SJSA1 (cell line): ENCODE measurements around the gene DNAH14. TPM values are rescaled to one million over a fixed set of nuclear protein-coding genes. Genes with fewer than 3 reads are reported as not detected.
"Not testable (repeated sequence)": the region's sequence is repeated elsewhere in the genome, so short reads cannot be mapped to it uniquely, and the experiment has no call there.

ENCODE experiments used
- DNase-seq, 2 experiments: peaks; one replicate each; pipeline ENCODE4 v3.0.0-alpha.2; 2015 to 2020; ENCODE audit warnings: low spot score in 2 of 2, low read depth in 1 of 2
- H3K27ac ChIP-seq: fragments of 250-450 bp; sonication (Bioruptor Pico); 2 replicates; pipeline ENCODE4 v1.5.1; 2020; ENCODE audit warnings: mild to moderate bottlenecking, moderate library complexity
- H3K27me3 ChIP-seq: fragments of 250-450 bp; sonication (Bioruptor Pico); replicated peaks from 2 replicates; pipeline ENCODE4 v1.5.1; 2020; ENCODE audit warnings: mild to moderate bottlenecking, moderate library complexity
- H3K36me3 ChIP-seq: fragments of 250-450 bp; sonication (Bioruptor Pico); 2 replicates; pipeline ENCODE4 v1.5.1; 2020; ENCODE audit warnings: mild to moderate bottlenecking
- H3K4me1 ChIP-seq: fragments of 250-450 bp; sonication (Bioruptor Pico); replicated peaks from 2 replicates; pipeline ENCODE4 v1.6.1; 2021; ENCODE audit warnings: mild to moderate bottlenecking
- H3K4me3 ChIP-seq: fragments of 250-450 bp; sonication (Bioruptor Pico); 2 replicates; pipeline ENCODE4 v1.5.1; 2020; ENCODE audit warnings: mild to moderate bottlenecking
- H3K9me3 ChIP-seq: fragments of 250-450 bp; sonication (Bioruptor Pico); replicated peaks from 2 replicates; pipeline ENCODE4 v1.5.1; 2020; ENCODE audit warnings: mild to moderate bottlenecking
- total RNA-seq: library from RNA; depleted of rRNA; stranded (reverse); fragments of >200 nt; shearing (Covaris generic); gene quantifications from 2 replicates; pipeline ENCODE4 v1.2.3, GENCODE V29; 2014

The DNAH14 gene
- total RNA-seq, 1 experiment from 2014 or later = 51.7 TPM

DNA sequence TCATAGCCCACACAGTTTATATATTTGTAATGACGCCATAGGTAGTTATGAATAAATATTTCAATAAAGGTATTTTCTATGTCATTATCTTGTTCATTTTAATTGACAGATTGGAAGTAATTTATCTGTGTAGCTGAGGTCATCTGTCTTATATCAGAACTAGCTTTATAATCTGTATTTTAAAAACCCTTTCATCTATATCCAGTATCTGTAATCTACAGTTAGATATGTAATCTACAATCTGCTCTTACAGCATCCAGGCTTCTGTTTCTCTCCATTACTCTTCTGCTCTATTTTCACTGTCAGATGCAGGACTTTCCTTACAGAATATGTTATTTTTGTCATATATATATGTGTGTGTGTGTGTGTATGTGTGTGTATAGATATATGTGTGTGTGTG is 360.8 kb downstream of the DNAH14 start:
- H3K27me3 ChIP-seq = no peaks in the 10 kb centered on the region
- no peaks in the 10 kb centered on the region; the same call in 1 of the 2 replicates for H3K9me3 ChIP-seq
- no peak overlapping the region for H3K4me3 ChIP-seq
- H3K27ac ChIP-seq = no peak overlapping the region
- no peaks in the 10 kb centered on the region for H3K36me3 ChIP-seq
- H3K4me1 ChIP-seq = no peaks in the 10 kb centered on the region
- DNase-seq = no peak

DNA sequence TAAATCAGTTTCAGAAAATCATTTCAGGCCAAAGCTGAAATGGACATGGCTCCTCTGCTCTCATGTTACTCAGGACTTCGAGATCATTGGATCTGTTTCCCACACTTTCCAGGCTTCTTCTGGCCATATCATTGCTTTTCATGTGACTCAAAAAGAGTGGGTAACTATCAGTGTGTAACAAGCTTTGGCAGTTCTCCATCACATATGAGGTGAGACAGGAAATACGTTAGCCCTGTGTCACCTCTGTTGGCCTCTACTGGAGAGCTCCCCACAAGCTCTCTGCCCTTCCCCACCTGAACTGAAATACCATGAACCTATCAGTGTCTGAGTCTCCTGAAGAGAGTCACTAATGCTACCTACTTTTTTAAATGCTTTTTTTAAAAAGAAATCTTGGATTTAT is 370.1 kb downstream of the DNAH14 start:
- Histone ChIP-seq H3K27ac (no peak overlapping the region), H3K4me1 (no peaks in the 10 kb centered on the region), H3K9me3 (no peaks in the 10 kb centered on the region), H3K27me3 (no peaks in the 10 kb centered on the region), H3K36me3 (no peaks in the 10 kb centered on the region), H3K4me3 (no peak overlapping the region)
- no peak for DNase-seq

DNA sequence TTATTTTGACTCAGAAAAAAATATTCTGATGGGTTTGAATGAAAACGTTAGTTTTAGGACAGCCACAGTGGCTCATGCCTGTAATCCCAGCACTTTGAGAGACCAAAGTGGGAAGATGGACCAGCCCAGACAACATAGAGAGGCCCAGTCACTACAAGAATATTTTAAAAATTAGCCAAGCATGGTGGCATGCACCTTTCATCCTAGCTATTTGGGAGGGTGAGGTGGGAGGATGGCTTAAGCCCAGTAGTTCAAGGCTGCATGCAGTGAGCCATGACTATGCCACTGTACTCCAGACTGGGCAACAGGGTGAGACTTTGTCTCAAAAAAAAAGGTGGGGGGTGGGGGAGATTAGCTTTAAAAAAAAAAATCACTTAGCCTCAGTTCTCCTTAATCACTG is 370.9 kb downstream of the DNAH14 start:
- no peak for DNase-seq
- no peaks in the 10 kb centered on the region for H3K9me3 ChIP-seq
- H3K4me1 ChIP-seq = no peaks in the 10 kb centered on the region
- no peak overlapping the region for H3K4me3 ChIP-seq
- no peaks in the 10 kb centered on the region for H3K36me3 ChIP-seq
- no peaks in the 10 kb centered on the region for H3K27me3 ChIP-seq
- no peak overlapping the region for H3K27ac ChIP-seq

DNA sequence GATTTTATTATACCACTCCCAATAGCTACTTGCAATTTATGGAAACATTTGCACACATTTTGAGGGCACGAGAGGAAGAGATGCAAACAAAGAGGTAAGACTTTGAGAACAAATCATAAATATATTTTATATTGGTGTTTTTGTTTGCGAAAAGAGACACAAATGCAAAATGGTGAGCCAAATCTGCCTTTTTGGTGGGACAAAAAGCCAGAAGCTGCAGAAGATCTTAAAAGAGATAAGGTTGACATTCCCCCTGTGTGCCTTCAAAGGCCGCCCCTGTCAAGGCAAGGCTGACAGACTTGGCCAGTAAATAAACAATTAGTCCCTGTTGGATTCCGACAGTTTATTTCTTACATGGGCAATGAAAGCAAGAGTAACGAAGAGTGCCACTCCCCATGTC is 375.5 kb downstream of the DNAH14 start:
- Histone ChIP-seq H3K4me1 (no peaks in the 10 kb centered on the region), H3K4me3 (no peak overlapping the region), H3K36me3 (no peaks in the 10 kb centered on the region), H3K27me3 (no peaks in the 10 kb centered on the region; the same call in 1 of the 2 replicates), H3K9me3 (no peaks in the 10 kb centered on the region), H3K27ac (no peak overlapping the region)
- no peak for DNase-seq

DNA sequence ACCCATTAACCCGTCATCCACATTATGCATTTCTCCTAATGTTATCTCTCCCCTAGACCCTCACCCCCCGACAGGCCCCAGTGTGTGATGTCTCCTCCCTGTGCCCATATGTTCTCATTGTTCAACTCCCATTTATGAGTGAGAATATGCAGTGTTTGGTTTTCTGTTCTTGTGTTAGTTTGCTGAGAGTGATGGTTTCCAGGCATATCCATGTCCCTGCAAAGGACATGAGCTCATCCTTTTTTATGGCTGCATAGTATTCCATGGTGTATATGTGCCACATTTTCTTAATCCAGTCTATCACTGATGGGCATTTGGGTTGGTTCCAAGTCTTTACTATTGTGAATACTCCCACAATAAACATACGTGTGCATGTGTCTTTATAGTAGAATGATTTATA is 381.1 kb downstream of the DNAH14 start:
- not testable (repeated sequence) for H3K27me3 ChIP-seq, H3K4me1 ChIP-seq, H3K27ac ChIP-seq, H3K4me3 ChIP-seq, H3K36me3 ChIP-seq, DNase-seq, H3K9me3 ChIP-seq

DNA sequence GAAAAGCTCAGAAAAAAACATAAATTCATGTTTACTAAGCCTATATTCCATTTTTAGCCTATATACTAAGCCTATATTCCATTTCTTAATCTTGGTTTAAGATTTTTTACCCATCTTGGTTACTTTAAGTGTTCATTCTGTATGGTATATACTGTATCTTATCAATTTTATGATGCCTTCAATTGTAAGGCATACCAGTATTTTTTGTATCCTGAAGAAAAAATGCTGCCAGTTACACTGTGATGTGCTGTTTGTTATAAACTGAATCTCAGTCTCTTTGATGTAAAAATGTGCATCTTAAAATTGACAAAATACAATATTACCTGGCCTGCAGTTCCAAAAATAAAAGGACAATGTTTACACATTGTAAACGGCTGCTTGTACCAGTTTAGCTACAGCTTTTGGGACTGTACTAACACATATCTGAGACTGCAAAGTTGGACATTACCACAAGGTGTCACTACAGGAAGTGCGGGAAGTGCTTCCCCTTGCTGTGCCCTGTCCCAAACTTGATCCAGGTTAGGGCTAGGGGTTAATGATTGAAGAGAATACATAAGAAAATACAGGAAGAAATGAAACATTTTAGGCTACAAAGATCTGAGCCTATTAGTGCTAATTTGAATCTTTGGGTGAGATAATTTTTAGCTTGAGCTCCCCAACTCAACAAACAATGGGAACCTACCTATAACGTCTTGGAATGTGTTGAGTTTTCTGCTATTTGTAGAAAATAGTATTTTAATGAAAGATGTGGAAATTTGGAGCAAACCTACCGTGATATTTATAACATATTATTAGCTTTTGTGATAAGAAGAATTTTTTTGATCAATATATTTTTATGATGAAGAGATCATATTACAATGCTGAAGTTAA is 389.5 kb downstream of the DNAH14 start:
- no peak overlapping the region for H3K27ac ChIP-seq
- no peaks in the 10 kb centered on the region; the same call in 1 of the 2 replicates for H3K27me3 ChIP-seq
- no peak overlapping the region for H3K4me3 ChIP-seq
- peak in 1 of 2 experiments; percentile 13 for DNase-seq
- no peaks in the 10 kb centered on the region for H3K4me1 ChIP-seq
- H3K9me3 ChIP-seq = no peaks in the 10 kb centered on the region
- no peaks in the 10 kb centered on the region for H3K36me3 ChIP-seq

DNA sequence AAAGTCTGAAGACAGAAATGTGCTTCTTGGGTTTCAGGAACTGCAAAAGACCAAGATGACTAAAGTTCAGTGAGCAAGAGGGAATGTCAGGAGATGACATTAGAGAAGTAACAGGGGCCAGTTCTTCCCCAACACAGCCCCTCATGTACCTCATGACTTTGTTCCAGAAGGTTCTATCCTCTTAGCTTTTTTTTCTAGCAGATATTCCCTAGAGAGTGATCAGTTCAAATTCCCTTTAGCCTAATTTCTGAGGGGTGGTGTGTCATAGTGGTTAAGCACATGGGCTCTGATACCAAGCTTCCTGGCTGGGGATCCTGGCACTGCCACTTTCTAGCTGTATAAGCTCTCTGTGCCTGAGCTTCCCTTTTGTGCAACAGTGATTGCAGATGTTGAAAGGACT is 390.4 kb downstream of the DNAH14 start:
- H3K4me1 ChIP-seq = no peaks in the 10 kb centered on the region
- DNase-seq = no peak
- H3K36me3 ChIP-seq = no peaks in the 10 kb centered on the region
- no peaks in the 10 kb centered on the region for H3K9me3 ChIP-seq
- no peaks in the 10 kb centered on the region; the same call in 1 of the 2 replicates for H3K27me3 ChIP-seq
- H3K27ac ChIP-seq = no peak overlapping the region
- H3K4me3 ChIP-seq = no peak overlapping the region

DNA sequence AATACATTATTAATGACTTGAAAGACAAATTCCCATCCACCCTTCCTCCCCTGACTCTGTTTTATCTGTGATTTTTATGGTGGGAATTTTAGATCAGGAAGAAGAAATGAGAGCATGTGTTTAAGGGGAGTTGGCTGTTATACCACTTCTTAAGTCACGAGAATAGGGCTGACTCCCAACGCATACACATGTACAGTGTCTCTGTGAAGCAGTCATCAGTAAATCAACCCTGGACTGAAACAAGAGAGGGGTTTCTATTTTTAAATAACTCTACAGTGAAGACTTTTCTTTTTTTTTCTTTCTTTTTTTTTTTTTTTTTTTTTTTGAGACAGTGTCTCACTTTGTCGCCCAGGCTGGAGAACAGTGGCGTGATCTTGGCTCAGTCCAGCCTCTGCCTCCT is 392.3 kb downstream of the DNAH14 start:
- H3K27me3 ChIP-seq = no peaks in the 10 kb centered on the region; the same call in 1 of the 2 replicates
- no peaks in the 10 kb centered on the region for H3K36me3 ChIP-seq
- DNase-seq = no peak
- no peak overlapping the region for H3K27ac ChIP-seq
- H3K9me3 ChIP-seq = no peaks in the 10 kb centered on the region
- no peak overlapping the region for H3K4me3 ChIP-seq
- H3K4me1 ChIP-seq = no peaks in the 10 kb centered on the region

DNA sequence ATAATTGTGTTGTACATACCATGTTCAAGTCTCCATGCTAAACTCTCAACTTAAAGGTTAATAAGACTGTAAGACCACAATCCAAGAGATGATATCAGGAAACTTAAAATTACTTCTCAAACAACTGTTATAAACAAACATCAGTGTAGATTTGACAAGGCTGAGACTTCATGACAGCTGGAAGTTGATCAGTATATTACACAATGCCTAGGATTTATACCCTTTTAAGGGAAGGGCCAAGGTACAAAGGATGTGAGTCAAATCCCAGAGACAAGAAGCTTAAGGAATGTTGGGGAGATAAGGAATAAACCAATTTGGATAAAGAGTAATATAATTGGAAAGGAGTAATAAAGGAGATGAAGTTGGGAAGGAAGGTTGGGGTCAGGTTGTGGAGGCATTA is 399.6 kb downstream of the DNAH14 start:
- Histone ChIP-seq H3K4me1 (no peaks in the 10 kb centered on the region), H3K36me3 (no peaks in the 10 kb centered on the region), H3K4me3 (no peak overlapping the region), H3K27me3 (no peaks in the 10 kb centered on the region; the same call in 1 of the 2 replicates), H3K9me3 (no peaks in the 10 kb centered on the region), H3K27ac (no peak overlapping the region)
- DNase-seq = no peak

DNA sequence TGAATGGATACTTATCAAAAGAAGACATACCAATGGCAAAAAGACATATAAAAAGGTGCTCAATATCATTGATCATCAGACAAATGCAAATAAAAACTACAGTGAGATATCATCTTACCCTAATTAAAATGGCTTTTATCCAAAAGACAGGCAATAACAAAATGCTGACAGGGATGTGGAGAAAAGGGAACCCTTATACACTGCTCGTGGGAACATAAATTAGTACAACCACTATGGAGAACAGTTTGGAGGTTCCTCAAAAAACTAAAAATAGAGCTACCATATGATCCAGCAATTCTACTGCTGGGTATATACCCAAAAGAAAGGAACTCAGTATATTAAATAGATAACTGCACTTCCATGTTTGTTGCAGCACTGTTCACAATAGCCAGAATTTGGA is 400.5 kb downstream of the DNAH14 start:
- not testable (repeated sequence) for H3K9me3 ChIP-seq, H3K27ac ChIP-seq, H3K36me3 ChIP-seq, H3K4me1 ChIP-seq, DNase-seq, H3K27me3 ChIP-seq, H3K4me3 ChIP-seq

DNA sequence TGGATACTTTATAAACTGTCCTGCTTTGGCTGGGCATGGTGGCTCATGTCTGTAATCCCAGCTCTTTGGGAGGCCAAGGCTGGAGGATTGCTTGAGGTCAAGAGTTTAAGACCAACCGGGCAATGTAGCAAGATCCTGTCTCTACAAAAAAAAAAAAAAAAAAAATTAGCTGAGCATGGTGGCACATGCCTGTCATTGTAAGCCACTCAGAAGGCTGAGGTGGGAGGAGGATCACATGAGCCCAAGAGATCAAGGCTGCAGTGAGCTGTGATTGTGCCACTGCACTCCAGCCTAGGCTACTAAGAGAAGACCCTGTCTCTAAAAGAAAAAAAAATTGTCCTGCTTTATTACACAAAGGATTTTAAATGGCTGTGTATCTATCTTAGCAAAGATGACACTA is 403.2 kb downstream of the DNAH14 start:
- H3K27ac ChIP-seq = no peak overlapping the region
- DNase-seq = no peak
- no peaks in the 10 kb centered on the region for H3K27me3 ChIP-seq
- H3K4me3 ChIP-seq = no peak overlapping the region
- H3K9me3 ChIP-seq = no peaks in the 10 kb centered on the region
- no peaks in the 10 kb centered on the region for H3K36me3 ChIP-seq
- H3K4me1 ChIP-seq = no peaks in the 10 kb centered on the region

DNA sequence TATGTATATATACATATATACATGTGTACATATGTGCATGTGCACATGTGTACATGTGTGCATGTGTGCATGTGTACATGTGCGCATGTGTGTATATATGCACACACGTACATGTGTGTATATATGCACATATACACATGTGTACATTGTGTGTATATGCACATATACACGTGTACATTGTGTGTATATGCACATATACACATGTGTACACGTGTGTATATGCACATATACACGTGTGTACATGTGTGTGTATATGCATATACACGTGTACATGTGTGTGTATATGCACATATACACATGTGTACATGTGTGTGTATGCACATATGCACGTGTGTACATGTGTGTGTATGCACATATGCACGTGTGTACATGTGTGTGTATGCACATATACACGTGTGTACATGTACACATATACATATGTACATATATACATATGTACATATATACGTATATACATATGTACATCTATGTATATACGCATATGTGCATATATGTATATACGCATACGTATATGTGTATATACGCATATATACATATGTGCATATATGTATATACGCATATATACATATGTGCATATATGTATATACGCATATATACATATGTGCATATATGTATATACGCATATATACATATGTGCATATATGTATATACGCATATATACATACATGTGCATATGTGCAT is 405.8 kb downstream of the DNAH14 start:
- not testable (repeated sequence) for H3K4me1 ChIP-seq, H3K9me3 ChIP-seq, H3K4me3 ChIP-seq, DNase-seq, H3K27ac ChIP-seq, H3K27me3 ChIP-seq, H3K36me3 ChIP-seq

DNA sequence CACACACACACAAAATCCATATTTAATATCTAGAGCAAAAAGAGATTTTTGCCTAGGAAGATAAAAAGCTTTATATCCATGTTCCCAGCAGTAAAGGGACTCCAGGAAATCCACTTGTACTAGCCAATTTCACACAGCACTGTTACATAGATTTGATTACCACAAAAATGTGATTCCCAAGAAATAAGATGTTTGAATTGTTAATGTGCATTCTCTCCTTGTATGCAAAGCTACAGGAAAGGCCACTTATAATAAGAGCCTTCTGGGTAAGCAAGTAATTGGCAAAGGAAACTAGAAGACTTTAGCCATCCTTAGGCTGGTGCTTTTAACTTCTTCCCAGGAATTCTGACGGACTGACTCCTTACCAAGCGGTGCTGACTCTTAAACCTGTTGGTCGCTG is 409.1 kb downstream of the DNAH14 start:
- DNase-seq = no peak
- Histone ChIP-seq H3K27me3 (no peaks in the 10 kb centered on the region), H3K9me3 (no peaks in the 10 kb centered on the region), H3K4me1 (no peaks in the 10 kb centered on the region), H3K36me3 (no peaks in the 10 kb centered on the region), H3K27ac (no peak overlapping the region), H3K4me3 (no peak overlapping the region)

DNA sequence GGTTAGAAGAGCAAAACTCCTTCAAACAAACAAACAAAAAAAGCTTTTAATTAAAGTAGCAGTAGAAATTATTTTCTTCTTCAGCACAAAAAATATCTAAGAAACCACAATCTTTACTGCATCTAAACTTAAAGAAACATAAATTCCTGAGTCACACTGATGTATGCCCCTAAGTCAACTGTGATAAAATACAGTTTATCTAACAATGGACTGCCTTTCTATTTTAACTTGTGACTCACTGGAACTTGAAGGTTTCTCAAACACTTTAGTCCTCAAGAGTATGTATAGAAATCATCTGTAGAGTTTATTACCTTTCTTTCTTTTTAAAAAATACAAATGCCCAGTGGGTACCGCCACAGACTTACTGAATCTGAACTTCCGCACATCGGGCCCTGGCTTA is 412.2 kb downstream of the DNAH14 start:
- Histone ChIP-seq H3K36me3 (no peaks in the 10 kb centered on the region), H3K27ac (no peak overlapping the region), H3K4me1 (no peaks in the 10 kb centered on the region), H3K9me3 (no peaks in the 10 kb centered on the region), H3K4me3 (no peak overlapping the region), H3K27me3 (no peaks in the 10 kb centered on the region)
- DNase-seq = no peak
